ENCODE measurements around the gene FAM98C.

DNA sequence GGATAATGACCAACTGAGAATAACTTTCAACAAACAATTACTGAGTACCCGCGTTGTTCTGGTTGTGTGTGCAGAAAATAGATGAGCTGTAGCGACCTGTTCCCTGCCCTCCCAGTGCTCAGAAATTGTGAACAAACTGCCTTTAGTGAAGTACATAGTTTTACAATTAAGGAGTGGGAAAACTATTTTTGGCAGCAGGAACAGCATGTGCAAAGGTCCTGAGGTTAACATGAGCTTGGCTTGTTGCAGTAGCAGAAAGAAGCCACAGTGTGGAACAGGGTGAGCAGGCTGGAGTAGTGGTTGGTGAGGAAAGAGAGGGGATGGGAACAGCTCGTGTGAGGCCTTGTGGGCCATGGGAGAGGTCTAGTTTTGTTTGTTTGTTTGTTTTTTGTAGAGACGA is 46.6 kb downstream of the FAM98C start:
- no peak for TF ChIP-seq POLR2A (IDR thresholded peaks at IDR 0.05)
- no peak for TF ChIP-seq CTCF (IDR thresholded peaks at IDR 0.05)
